ENCODE data around the gene LLGL1. TPM values are rescaled to one million over a fixed set of nuclear protein-coding genes. Genes with fewer than 3 reads are reported as not detected.

Gene LLGL1
- total and polyA plus RNA-seq, 9 donors = 2.5 to 28.0 (median 21.6) TPM

DNA sequence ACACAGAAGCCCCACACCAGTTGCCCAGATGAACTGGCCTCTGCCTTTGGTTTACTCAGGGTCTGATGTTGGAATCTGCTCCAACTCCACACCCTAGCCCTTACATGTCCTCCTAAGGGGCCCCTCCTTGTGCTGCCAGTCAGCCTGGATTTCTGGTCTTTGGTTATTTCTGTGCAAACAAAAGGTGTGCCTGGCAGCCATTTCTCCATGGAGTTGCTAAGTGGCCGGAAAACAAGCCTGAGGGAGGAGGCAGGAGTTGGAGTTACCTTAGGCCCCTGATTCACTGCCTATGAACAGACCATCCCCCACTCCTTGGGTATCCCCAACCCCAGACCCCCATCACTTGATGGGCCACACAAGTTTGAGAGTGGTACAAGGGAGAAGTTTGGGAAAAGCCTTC lies 46.2 kb upstream of the LLGL1 start:
- WGBS, 3 donors = 86 to 100% (median 91%) methylated on average over 1 of the region's 1 CpG
- Histone ChIP-seq H3K27me3 (no peaks in the 10 kb centered on the region), H3K4me3 (no peak overlapping the region), H3K27ac (no peak overlapping the region), H3K36me3 (no peaks in the 10 kb centered on the region), H3K4me1 (ENCODE audit: insufficient read depth) (peaks cover 7% of the 10 kb centered on the region), H3K9me3 (no peaks in the 10 kb centered on the region)
- TF ChIP-seq, protein P1, sequence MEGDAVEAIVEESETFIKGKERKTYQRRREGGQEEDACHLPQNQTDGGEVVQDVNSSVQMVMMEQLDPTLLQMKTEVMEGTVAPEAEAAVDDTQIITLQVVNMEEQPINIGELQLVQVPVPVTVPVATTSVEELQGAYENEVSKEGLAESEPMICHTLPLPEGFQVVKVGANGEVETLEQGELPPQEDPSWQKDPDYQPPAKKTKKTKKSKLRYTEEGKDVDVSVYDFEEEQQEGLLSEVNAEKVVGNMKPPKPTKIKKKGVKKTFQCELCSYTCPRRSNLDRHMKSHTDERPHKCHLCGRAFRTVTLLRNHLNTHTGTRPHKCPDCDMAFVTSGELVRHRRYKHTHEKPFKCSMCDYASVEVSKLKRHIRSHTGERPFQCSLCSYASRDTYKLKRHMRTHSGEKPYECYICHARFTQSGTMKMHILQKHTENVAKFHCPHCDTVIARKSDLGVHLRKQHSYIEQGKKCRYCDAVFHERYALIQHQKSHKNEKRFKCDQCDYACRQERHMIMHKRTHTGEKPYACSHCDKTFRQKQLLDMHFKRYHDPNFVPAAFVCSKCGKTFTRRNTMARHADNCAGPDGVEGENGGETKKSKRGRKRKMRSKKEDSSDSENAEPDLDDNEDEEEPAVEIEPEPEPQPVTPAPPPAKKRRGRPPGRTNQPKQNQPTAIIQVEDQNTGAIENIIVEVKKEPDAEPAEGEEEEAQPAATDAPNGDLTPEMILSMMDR (IDR thresholded peaks at IDR 0.05) = no peak
- TF ChIP-seq EP300 (IDR thresholded peaks at IDR 0.05) (no peak), POLR2A (IDR thresholded peaks at IDR 0.05) (no peak)
- DNase-seq = no peak
- intact Hi-C loops (cut with DNase I) = no loop called here

DNA sequence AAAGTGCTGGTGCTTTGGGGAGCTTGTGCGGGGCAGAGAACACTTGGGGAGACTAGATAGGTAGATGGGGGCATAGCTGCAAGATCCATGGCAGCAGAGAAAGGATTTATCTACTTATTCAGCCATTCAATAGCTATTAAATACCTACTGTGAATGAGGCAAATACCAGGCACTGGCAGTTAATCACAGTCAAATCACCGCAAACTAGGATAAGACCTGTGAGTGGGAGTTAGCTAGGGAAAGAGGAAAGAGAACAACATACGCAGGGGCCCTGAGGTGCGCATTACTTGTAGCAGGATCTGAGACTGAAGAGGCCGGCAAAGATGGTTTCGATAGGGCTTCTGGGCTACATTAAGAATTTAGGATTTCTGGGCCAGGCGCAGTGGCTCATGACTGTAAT lies 45.6 kb upstream of the LLGL1 start:
- Histone ChIP-seq H3K27ac (no peak overlapping the region), H3K9me3 (no peaks in the 10 kb centered on the region), H3K27me3 (no peaks in the 10 kb centered on the region), H3K4me1 (ENCODE audit: insufficient read depth) (peaks cover 7% of the 10 kb centered on the region), H3K4me3 (no peak overlapping the region), H3K36me3 (no peaks in the 10 kb centered on the region)
- intact Hi-C loops (cut with DNase I) = loop anchor here in 1 of 4 donors (2.0 kb wide), 1 partner anchor 21 kb away; no protein-coding TSS in a partner anchor
- DNase-seq = no peak
- WGBS, 3 donors = 61 to 72% (median 65%) methylated on average over 7 of the region's 7 CpGs
- TF ChIP-seq, protein P1 (IDR thresholded peaks at IDR 0.05) = no peak
- TF ChIP-seq POLR2A (IDR thresholded peaks at IDR 0.05) (no peak), EP300 (IDR thresholded peaks at IDR 0.05) (no peak)

DNA sequence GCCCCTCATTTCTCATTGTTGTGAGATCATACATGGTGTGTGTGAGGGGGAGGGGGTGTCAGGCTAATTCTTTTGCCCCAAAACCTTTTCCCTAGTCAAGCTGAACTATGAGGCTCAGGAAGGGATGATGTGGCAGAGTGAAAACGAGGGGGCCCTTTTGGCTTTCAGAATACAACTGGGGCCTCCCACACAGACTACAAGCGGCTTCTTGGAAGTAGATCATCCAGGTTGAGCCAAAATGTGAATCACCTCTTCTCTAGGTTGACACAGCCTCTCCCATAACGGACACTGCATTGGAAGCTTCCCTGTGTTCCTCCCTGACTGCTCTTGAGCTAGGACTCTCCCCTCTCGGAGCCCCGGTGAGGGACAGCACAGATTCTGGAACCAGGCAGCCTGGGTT lies 44.1 kb upstream of the LLGL1 start:
- Histone ChIP-seq H3K4me1 (ENCODE audit: insufficient read depth) (peaks cover 7% of the 10 kb centered on the region), H3K27ac (peak overlapping the region in 1 of 2 donors; percentile 94), H3K27me3 (no peaks in the 10 kb centered on the region), H3K9me3 (no peaks in the 10 kb centered on the region), H3K36me3 (no peaks in the 10 kb centered on the region), H3K4me3 (no peak overlapping the region)
- peak in 1 of 5 donors; percentile 33 for DNase-seq
- intact Hi-C loops (cut with DNase I) = loop anchor here in 1 of 4 donors (2.0 kb wide), 1 partner anchor 23 kb away; no protein-coding TSS in a partner anchor
- WGBS, 3 donors = 34 to 58% (median 47%) methylated on average over 5 of the region's 5 CpGs
- TF ChIP-seq POLR2A (IDR thresholded peaks at IDR 0.05) (no peak), EP300 (IDR thresholded peaks at IDR 0.05) (no peak)
- TF ChIP-seq, protein P1 (IDR thresholded peaks at IDR 0.05) = no peak

DNA sequence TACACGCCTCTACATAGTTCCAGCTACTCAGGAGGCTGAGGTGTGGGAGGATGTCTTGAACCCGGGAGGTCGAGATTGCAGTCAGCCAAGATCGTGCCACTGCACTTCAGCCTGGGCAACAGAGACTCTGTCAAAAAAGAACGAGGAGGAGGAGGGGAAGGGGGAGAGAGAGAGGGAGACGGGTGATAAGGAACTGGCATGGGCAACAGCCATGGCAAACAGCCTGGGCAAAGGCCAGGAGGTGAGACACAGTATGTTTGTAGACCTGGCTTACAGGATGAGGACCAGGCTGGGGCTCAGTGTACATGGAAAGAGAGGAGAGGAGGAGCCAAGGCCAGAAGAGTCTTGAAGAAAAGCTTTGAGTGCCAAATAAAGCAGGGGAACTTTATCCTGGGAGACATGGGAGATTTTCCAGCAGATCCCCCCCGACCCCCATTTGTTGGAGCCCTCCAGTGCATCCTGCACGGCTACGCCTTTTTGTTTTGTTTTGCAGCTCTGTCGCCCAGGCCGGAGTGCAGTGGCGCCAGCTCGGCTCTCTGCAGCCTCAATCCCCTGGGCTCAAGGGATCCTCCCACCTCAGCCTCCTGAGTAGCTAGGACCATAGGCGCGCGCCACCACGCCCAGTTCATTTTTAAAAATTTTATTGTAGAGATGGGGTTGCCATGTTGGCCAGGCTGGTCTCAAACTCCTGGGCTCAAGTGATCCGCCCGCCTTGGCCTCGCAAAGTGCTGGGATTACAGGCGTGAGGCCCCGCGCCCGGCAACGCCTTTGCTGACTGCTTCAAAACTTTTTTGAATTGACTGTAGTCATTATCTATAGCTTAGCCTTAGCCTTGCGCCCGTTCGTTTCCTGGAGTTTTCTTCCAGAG lies 43.1 kb upstream of the LLGL1 start:
- intact Hi-C loops (cut with DNase I) = no loop called here
- TF ChIP-seq EP300 (IDR thresholded peaks at IDR 0.05) (no peak), POLR2A (IDR thresholded peaks at IDR 0.05) (no peak)
- TF ChIP-seq, protein P1 (IDR thresholded peaks at IDR 0.05) = no peak
- peak in 4 of 5 donors; percentile 40 to 66 (median 62) for DNase-seq
- H3K36me3 ChIP-seq = no peaks in the 10 kb centered on the region
- H3K4me3 ChIP-seq = peak overlapping the region; percentile 95
- H3K9me3 ChIP-seq = no peaks in the 10 kb centered on the region
- peaks cover 12% of the 10 kb centered on the region for H3K4me1 ChIP-seq (ENCODE audit: insufficient read depth)
- H3K27me3 ChIP-seq = no peaks in the 10 kb centered on the region
- WGBS, 3 donors = 4 to 12% (median 5%) methylated on average over 28 of the region's 28 CpGs
- peak overlapping the region; percentile 73 to 94 for H3K27ac ChIP-seq
